ENCODE measurements around the gene CYB561.
A peak's percentile ranks its signal among the peaks of the same experiment; 100 is the strongest.

DNA sequence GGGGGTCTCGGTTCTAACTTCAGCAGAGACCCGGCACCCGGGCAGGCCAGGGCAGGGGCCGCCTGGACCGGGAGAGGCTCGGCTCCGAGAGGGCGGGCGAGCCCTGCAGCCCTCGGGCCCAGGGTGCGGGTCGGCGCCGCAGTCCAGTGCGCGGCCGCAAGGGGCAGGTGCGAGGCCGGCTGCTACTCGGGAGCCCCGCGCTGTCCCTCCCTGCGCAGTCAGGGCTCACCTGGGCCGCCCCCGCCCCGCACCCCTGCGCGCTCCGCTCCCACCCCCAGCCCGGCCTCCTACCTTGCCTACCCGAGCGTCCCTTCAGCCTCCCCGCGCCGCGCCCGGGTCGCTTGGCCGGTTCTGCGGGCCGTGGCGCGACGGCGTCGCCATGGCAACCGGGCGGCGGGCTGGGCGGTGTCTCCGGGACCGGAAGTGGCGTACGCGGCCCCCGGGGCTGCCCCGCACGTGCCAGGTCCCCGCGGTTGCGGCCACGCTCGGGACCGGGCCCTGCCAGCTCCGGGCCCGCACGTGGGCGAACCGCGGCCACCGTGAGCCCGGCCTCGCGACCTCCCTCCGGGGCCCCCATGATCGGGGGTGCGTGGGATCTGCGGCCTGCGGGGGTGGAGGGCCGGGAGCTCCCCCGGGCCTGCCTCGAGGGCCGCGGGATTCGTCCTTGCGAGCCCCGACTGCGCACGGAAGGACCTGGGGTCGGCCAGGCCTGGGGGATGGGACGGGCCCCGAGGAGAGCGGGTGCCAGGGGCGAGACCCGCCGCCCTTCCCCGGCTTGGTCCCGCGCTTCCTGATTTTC lies at the start of gene CYB561:
- peak; percentile 46 to 58 for TF ChIP-seq POLR2A (IDR thresholded peaks at IDR 0.05)
- TF ChIP-seq, protein P1, sequence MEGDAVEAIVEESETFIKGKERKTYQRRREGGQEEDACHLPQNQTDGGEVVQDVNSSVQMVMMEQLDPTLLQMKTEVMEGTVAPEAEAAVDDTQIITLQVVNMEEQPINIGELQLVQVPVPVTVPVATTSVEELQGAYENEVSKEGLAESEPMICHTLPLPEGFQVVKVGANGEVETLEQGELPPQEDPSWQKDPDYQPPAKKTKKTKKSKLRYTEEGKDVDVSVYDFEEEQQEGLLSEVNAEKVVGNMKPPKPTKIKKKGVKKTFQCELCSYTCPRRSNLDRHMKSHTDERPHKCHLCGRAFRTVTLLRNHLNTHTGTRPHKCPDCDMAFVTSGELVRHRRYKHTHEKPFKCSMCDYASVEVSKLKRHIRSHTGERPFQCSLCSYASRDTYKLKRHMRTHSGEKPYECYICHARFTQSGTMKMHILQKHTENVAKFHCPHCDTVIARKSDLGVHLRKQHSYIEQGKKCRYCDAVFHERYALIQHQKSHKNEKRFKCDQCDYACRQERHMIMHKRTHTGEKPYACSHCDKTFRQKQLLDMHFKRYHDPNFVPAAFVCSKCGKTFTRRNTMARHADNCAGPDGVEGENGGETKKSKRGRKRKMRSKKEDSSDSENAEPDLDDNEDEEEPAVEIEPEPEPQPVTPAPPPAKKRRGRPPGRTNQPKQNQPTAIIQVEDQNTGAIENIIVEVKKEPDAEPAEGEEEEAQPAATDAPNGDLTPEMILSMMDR (IDR thresholded peaks at IDR 0.05) = peak; percentile 43 to 67 (median 64)

All from tibial nerve (tissue), 3 donors.